HG03060 (cell line): ENCODE measurements around the gene MAML3.

Source experiments
- ATAC-seq: cut with Tn5 transposase; IDR thresholded peaks from one replicate; pipeline ENCODE4 v1.9.1; 2021; ENCODE audit warnings: low read depth, moderate number of reproducible peaks; ENCODE audit not compliant: unreplicated experiment

The MAML3 gene

DNA sequence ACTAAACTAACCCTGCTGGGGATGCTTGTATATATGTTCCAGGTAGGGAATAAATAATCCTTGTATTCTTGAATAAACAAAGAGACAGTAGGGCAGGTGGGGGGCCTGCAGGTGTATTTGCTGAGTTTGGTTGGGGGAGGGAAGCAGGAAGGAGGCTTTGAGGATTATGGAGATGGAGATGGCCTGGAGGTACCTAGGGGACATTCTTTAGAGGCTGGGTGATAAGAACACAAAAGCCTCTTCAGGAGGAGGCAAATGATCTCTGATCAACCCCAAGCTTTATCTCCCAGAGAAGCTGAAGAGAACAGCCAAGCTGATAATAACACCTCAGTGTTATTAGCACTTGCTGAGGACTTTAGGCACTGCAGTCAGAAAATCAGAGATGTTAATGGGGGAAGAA is 300.7 kb downstream of the MAML3 start:
- ATAC-seq: no peak

- ATAC-seq: no peak
Measured at GRCh38 chr4:139852612-139853269, 301.2 kb downstream of the MAML3 start.

DNA sequence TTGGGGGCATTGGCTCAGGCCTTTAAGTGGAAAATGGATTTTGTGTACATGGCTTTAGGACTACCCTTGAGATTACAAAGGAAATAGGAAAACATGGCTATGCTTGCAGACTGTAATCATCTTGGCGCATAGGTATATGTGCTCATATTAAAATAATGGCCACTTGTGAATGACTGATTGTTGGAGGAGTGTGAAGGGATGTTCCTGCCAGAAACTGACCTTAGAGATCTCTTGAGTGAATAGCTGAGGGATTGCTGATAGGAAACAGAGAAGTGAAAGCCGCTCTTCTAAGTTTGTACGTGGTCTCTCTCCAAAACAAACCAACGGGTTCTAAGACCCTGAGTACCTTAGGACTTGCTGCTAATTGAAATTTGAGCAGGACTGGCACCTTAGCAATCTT is 302.3 kb downstream of the MAML3 start:
- no peak for ATAC-seq

GRCh38 chr4:139851133-139851532 is 302.9 kb downstream of the MAML3 start:
- ATAC-seq: no peak

- ATAC-seq: no peak
Measured at GRCh38 chr4:139849219-139849618, 304.8 kb downstream of the MAML3 start.

GRCh38 chr4:139848028-139848427 is 306.0 kb downstream of the MAML3 start:
- ATAC-seq: no peak

DNA sequence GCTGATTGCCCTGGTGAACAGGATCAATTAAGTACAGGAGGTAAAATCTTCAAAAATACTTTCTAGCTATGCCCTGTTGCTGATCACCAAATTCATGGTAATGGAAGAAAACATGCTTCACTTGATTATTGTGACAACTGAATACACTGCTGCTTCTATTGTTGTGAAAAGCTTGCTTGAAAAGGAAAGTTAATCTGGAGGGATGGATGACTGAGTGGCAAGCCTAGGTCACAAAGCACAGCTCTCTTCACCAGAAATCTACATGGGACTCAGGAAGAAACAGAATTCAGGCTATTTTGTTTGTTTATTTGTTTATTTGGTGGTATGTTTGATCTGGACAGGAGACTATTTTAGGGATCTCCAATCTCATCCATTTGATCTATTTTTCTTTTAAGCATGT is 306.4 kb downstream of the MAML3 start:
- ATAC-seq: no peak

GRCh38 chr4:139846766-139847165 is 307.2 kb downstream of the MAML3 start:
- ATAC-seq: no peak

- ATAC-seq: no peak
Measured at GRCh38 chr4:139845453-139846093, 308.4 kb downstream of the MAML3 start.

- ATAC-seq: no peak
Measured at GRCh38 chr4:139844459-139845036, 309.4 kb downstream of the MAML3 start.

DNA sequence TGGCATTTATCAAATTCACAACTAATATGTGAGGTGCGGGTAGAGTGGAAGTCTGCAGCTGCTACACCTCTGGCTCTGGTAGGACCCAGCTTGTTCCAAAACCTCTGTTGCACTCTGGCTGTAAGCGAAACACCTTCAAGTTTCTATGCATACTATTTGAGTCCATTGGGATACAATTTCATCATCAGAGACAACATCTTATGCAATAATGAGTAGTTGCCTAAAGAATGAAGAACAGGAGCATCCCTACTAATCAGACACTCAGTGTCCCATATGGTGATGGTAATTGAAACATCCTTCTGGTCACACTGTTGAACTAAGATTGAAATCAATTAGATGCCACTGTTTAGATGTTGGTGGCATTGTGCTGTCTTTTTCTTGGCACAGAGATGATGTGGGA is 309.9 kb downstream of the MAML3 start:
- ATAC-seq: no peak

GRCh38 chr4:139843641-139844040 is 310.3 kb downstream of the MAML3 start:
- ATAC-seq: no peak

- no peak for ATAC-seq
Measured at GRCh38 chr4:139841464-139842195, 312.4 kb downstream of the MAML3 start.

DNA sequence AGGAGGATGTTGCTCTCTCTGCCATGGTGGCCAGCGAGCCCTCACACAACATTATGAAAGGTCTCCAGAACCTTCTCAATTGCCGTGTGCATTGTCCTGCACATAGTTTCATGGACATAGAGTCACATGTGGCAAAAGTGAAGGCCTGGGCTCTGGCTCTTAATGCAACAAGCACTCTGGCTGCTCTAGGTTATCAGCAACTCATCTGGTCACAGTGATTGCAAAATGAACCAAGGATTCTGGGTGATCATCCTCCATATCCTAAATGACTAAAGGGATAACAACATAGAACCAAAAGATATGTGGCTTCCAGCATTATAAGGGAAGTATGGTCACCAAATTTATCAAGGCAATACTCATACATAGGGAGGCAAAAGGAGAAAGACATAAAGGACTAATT is 313.2 kb downstream of the MAML3 start:
- no peak for ATAC-seq

DNA sequence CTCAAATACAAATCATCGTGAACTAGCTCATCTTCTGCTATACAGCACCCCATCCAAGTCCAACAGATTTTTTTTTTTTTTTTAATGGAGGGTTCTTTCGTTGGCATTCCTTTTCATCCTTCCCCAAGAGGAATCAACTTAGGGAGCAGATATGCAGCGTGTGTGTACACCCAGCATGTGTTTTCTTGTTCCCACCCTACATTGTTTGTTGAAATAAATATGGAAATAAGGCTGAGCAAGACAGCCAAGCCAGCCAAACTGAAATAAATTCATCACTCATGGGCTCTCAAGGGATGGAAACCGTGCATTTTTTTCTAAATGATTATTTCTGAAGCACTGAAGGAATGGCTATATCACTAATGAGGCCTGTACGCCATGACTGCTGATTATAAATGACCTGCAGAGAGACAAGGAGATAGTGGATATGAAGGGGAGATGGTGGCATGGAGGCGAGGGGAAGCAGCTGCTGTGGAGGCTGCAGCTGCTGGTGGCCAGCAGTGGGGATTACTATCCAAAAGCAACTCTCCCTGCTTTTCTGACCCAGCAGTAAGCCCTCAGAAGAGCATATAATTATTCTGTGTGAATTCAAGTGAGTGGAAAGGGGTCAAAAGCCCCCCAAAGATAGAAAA is 314.5 kb downstream of the MAML3 start:
- no peak for ATAC-seq

- ATAC-seq: no peak
Measured at GRCh38 chr4:139838811-139839210, 315.2 kb downstream of the MAML3 start.

GRCh38 chr4:139834981-139835391 is 319.0 kb downstream of the MAML3 start:
- ATAC-seq: no peak

DNA sequence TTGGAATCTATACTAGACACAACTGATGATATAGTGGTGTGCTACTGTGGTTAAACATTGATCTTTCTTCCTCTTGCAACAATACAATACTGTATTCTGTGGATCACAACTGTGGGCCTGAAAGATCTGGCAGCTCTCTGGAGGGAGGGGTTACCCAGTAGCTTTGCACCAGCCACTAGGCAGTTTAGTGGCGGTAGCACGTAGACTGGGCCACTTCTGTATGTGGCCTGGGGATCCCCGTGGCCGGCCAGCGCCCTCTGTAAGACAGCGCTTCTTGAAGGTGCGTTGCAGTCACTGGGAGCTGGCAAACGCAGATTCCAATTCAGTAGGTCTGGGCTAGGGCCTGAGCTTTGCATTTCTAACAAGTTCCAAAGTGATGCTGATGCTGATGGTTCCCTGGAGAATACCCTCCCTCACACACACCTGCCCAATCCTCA is 319.7 kb downstream of the MAML3 start:
- ATAC-seq: no peak

DNA sequence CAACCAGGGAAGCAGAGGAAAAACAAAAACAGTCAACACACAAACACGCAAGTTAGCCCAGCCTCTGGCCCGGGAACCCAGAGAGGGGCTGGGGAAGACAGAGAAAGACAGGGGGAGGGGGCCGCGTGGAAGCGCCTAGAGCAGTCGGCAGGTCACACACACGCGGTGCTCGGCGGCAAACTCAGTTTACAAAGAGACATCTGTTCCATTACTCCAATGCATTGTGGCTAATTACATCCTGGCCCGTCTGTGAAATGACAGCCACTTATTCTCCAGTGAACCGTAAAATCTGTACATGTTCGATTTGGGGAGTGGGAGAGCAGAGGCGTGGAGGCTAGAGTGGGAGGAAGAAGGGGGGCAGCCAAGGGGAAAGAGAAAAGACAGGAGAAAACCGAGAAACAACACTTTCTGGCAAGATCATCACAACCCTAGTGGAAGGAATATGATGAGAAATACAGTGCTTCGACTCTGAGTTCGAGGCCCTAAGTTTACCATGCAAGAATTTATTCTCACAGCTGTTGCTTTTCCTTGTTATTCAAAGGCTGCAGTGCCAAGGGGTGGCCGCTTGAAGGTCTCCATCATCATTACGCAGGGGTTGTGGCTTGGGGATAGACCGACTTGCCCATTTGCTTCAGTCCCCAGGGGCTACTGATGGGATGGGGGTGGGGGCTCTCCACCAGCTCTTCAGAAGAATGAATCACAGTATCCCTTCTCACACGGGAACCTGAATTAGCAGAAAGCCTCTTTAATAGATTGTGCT is 320.7 kb downstream of the MAML3 start:
- ATAC-seq: no peak

DNA sequence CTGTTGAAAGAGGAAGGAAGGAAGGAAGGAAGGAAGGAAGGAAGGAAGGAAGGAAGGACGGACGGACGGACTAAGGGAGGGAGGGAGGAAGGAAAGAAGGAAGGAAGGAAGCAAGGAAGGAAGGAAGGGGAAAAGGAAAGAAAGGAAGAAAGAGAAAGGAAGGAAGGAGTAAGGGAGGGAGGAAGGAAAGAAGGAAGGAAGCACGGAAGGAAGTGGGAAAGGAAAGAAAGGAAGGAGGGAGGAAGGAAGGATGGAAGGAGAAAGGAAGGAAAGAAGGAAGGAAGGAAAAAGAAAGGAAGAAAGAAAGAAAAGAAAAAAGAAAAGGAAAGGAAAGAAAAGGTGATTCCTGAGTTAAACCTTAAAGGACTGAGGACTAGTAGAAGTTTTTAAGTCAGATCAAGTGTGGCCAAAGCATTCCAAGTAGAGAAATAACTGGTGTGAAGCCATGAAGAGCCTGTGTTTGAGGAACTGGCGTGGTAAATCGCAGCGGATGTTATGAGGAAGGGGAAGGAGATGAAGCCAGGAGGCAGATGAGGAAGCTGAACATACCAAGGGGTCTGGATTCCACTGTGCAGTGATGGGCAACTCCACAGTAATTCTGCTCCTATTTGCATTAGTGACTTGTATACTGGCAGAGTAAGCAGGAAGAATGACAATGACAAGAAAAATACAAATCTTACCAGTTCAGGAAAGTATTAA is 324.9 kb downstream of the MAML3 start:
- ATAC-seq: no peak
